GM18873 (cell line): ENCODE measurements around the gene ZBTB16.

Experiments used
- ATAC-seq: cut with Tn5 transposase; IDR thresholded peaks from one replicate; pipeline ENCODE4 v1.9.1; 2021; ENCODE audit warnings: mild to moderate bottlenecking, moderate library complexity, moderate number of reproducible peaks; ENCODE audit not compliant: unreplicated experiment, low FRiP score

Gene ZBTB16

GRCh38 chr11:114145166-114145775 is 85.8 kb downstream of the ZBTB16 start:
- ATAC-seq: no peak

- ATAC-seq: no peak
These were observed 88.0 kb downstream of the ZBTB16 start for GRCh38 chr11:114147375-114148012.

- no peak for ATAC-seq
These were observed 88.5 kb downstream of the ZBTB16 start for GRCh38 chr11:114148013-114148382.

GRCh38 chr11:114149689-114150407 is 90.3 kb downstream of the ZBTB16 start:
- no peak for ATAC-seq

GRCh38 chr11:114150671-114151070 is 91.2 kb downstream of the ZBTB16 start:
- no peak for ATAC-seq

GRCh38 chr11:114151631-114152030 is 92.1 kb downstream of the ZBTB16 start:
- no peak for ATAC-seq

GRCh38 chr11:114152162-114152561 is 92.7 kb downstream of the ZBTB16 start:
- no peak for ATAC-seq

GRCh38 chr11:114152785-114153184 is 93.3 kb downstream of the ZBTB16 start:
- ATAC-seq: no peak

- no peak for ATAC-seq
These were observed 93.7 kb downstream of the ZBTB16 start for GRCh38 chr11:114153224-114153623.

GRCh38 chr11:114154271-114155047 is 94.9 kb downstream of the ZBTB16 start:
- no peak for ATAC-seq

- ATAC-seq: no peak
These were observed 95.6 kb downstream of the ZBTB16 start for GRCh38 chr11:114155116-114155515.

GRCh38 chr11:114156131-114156581 is 96.6 kb downstream of the ZBTB16 start:
- no peak for ATAC-seq

- no peak for ATAC-seq
These were observed 97.3 kb downstream of the ZBTB16 start for GRCh38 chr11:114156782-114157181.

- ATAC-seq: no peak
These were observed 98.1 kb downstream of the ZBTB16 start for GRCh38 chr11:114157476-114158050.

- ATAC-seq: no peak
These were observed 98.9 kb downstream of the ZBTB16 start for GRCh38 chr11:114158421-114158820.

GRCh38 chr11:114158886-114159285 is 99.4 kb downstream of the ZBTB16 start:
- no peak for ATAC-seq

GRCh38 chr11:114159320-114159719 is 99.8 kb downstream of the ZBTB16 start:
- no peak for ATAC-seq

- ATAC-seq: no peak
These were observed 100.5 kb downstream of the ZBTB16 start for GRCh38 chr11:114159802-114160632.

- no peak for ATAC-seq
These were observed 101.4 kb downstream of the ZBTB16 start for GRCh38 chr11:114160894-114161293.
